ENCODE results near the gene IGFBP7.

IGFBP7 gene

GRCh38 chr4:57094832-57095223, 15.4 kb downstream of the IGFBP7 start:
- no peak for DNase-seq

GRCh38 chr4:57093845-57094831, 16.0 kb downstream of the IGFBP7 start:
- DNase-seq = no peak

DNA sequence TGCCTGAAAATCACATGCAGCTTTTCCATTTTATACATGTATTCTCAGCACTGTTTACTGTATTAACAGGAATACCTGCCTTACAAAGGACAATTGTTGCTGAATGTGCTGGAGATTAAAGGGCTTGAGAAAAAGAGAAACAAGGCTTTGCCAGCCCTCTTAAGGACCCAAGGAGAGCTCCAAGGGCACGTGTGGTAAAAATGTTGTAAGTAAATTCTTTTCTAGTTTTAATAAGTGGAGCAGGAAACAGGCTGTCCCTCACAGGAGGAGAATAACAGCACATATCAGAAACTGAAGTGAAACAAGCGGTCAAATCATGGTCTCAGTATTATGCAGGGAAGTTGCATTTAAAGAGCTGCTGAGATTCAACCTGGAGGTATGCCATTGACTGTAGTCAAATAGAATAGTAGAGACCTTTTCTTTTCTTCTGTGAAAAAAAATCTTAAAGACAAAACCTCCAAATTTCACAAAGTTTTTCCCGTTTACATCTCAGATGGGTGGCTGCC, 18.5 kb downstream of the IGFBP7 start:
- no peak for DNase-seq

DNA sequence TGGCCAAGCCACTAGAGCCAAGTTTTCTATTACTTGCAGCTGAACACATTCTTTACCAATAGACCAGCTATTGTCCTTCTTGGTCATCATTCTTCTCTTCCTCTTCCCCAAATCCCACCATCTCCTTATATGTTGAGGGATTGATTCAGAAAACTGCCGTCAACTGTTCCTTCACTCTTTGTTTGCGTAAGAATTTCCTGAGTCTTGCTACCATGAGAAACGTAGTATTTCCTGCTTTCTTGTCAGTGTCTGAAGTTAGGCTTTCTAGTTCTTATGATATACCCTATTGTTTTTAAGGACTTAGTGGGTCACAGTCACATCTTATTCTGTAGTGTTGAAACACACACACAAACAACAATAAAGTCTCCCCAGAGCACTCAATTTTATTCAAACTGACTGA, 20.1 kb downstream of the IGFBP7 start:
- no peak for DNase-seq

- no peak for DNase-seq
Measured at GRCh38 chr4:57089549-57089948, 20.6 kb downstream of the IGFBP7 start.

DNA sequence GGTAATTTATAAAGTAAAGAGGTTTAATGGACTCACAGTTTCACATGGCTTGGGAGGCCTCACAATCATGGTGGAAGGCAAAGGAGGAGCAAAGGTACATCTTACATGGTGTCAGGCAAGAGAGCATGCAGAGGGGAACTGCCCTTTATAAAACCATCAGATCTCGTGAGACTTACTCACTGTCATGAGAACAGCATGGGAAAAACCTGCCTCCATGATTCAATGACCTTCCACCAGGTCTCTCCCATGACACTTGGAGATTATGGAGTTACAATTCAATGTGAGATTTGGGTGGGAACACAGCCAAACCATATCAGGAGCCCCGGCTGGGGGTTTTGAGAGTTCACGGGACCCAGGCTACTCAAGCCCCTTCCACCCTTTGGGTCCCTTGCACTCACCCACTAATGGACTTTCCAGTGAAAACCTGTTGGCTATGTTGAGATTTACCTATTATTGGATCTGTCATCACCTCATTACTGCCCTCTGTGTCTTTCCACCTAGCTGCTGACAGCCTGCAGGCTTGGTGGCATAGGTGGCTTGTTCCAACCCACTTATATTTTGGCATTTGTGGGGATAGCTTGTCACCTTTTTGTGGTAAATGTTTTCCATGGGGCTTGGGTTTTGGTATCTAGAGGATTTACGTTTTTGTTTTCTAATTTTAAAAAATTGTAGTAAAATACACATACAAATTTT, 24.0 kb downstream of the IGFBP7 start:
- DNase-seq = no peak

- no peak for DNase-seq
Measured at GRCh38 chr4:57085278-57085677, 24.9 kb downstream of the IGFBP7 start.

DNA sequence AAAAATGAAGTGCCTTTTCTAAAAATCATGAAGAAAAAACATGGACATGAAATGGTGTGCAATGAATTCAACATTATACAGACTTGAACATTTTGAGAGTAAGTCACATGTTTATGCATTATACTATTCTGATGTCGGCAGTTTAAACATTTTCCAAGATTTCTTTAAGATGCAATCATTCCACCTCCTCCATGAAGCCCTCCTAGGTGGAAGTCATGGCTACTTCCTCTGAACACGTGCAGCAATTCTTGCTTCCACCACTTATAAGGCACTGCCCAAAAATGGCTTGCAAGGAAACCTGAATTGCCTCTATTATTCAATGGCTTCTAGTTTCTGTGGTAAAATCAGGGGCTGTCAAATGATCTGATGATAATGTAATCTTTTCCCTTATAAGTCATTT, 25.8 kb downstream of the IGFBP7 start:
- DNase-seq = no peak

GRCh38 chr4:57083090-57083489, 27.1 kb downstream of the IGFBP7 start:
- no peak for DNase-seq

DNA sequence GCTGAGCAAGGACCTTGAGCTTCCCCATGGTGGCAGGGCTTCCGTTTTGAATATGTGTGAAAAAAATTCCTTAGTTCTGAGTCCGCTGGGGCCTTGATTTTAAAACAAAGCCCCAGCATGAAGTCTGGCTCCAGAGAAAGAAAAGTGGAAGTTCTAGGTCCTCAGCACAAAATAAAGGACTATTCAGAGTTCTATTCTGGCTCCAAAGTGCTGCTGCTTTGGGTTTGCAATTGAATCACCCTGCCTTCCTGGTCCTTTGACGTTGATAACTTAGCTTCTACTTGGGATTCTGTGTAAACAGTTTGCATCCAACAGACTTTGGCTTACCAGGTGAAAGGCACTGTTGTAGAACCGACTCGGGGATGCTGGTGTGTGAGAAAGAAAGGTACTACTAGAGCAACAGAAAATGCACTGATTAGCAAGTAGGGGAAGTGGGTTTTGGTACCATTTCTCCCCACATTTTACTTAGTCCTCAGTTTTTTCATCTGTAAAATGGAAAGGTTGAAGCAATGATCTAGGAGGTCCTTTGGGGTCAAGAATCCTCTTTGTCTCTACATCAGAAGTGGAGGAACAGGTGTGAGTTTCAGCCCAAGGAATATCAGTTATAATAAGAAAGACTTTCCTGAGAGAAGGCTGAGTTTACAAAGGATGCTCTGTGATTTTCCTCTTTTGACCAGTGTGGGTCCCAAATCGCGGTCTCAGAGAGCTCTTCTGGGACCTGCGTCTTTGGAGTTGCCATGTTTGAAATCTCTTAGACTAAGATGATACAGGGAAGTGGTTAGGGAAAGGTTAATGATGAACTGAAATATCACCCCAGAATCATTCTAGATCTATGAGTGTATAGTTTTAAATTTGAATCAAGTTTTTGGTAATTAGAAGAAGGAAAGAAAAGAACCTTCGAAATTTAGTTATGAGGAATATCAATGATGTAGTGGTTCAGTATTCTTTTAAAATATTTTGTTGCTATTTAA, 28.2 kb downstream of the IGFBP7 start:
- no peak for DNase-seq

- no peak for DNase-seq
Measured at GRCh38 chr4:57080781-57081650, 29.2 kb downstream of the IGFBP7 start.

- DNase-seq = peak; percentile 60 to 72
Measured at GRCh38 chr4:57078685-57079521, 31.3 kb downstream of the IGFBP7 start.

DNA sequence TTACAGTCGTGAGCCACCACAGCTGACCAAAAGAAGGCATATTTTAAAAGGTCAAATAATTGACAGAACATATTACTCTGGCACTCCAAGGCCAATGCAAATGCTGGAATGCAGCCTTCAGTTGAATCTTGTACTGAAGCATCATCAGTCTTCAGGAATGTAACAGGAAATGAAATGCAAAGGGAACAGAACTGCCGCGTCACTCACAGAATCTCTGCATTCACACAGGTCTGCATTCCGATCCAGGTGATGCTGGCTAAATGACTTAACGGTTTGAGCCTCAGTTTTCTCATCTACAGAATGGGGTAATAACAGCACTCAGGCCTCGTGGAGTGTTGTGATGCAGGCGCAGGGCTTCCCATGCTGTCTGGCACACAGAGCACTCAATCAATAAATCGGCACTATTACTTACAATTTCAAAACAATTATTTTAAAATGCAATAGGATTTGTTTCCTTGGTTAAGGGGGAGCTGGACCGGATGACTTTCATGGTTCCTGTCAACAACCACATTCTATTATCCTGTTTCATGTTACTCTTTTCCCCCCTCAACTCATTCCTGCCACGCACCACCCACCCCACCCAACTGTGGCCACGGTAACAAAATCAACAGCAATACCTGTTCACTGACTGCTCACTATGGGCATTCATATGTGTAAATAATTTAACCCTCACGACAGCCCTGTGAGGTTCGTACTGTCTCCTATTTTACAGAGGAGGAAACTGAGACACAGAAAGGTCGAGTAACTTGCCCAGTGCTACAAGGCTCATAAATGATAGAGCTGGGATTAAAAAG, 32.4 kb downstream of the IGFBP7 start:
- DNase-seq = no peak

DNA sequence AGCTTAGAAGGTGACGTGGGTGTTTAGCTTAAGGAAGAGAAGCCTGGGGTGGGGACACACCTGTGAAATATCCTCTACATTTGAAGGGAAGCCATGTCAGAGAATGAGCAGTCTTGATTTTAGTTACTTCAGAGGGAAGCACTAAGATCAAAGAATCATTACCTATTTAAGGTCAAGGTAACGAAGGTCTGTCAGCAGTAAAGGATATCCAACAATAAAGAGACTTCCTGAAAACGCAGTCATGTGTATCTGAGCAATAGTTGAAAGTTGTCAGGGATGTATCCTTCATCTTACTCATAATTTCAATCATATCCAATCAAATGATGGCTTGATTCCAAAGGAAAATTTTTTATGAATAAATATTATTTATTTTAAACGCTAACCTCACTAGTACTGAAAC, 33.5 kb downstream of the IGFBP7 start:
- no peak for DNase-seq

DNA sequence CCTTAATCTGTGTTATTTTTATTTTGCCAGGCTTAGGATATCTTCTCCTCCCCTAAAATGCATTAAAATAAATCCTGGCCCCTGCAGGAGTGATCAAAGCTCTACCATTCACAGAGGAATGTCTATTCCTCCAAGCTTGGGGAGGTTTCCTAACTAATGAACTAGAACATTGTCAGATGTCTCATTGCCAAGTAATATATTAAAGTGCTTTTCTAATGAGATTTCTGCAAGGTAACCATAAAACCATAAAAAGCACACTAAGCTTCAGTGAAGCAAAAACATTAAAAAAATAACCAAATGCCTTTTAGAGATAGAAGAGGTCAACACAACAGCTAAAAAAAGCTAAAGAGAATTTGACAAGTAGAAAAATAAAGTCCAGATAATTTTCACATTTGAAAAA, 34.8 kb downstream of the IGFBP7 start:
- DNase-seq = no peak

DNA sequence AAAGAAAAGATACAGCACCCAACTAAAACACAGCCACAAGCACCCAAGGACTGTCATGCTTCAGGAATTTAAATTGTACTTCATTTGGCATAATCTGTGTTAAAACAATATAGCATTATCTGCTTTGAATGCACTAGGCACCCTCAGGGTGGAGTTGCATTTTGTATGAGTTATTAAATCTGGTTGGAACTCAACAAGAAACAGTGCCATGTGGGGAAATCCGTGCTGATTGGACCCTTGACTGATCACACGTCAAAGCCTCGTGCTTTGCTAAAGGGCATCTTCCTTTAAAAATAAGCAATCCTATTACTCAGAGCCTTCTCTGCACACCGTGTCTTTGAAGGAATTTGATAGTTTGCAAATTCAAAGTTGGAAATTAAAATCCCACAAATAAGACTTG, 35.4 kb downstream of the IGFBP7 start:
- no peak for DNase-seq

GRCh38 chr4:57073559-57073958, 36.6 kb downstream of the IGFBP7 start:
- DNase-seq = no peak

DNA sequence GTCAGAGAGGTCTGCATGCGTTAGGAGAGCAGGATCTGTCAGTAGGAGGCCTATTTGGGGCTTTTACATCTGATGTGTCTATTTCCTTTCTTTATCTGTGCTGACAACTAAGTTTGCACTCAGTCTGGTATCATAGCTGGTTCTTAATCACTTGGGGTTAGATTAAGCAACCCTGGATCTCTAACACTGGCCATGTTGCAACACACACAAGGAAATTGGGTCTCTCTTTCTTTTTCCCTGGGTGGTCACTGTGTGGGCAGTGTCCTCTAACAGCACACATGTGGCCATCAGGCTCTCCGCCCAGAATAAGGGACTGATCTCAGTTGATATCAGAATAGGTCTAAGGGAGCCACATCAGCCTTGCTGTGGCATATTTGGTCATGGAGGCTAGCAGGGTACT, 38.9 kb downstream of the IGFBP7 start:
- DNase-seq = no peak

DNA sequence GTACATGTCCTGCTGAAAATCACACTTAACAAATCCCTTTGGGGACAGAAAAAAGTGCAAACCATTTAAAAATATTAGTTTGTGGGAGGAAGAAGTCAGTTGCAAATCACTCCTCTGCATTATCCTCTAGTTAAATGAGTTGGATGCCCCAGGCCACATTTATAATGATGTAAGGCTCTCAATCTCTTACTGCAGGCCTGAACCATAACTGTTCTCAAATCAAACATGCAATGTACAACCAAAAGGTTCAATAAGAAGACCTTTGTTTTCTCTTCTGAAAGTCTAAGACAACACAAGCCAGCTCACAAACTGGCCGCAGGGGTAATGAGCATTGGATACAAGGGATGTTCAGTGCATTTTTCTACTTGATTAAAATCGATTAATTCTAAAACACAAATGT, 39.7 kb downstream of the IGFBP7 start:
- no peak for DNase-seq

Data from NCI-H446 (cell line).